Measurements from ENCODE around the gene GPC5. TPM values are rescaled to one million over a fixed set of nuclear protein-coding genes. Genes with fewer than 3 reads are reported as not detected.

The GPC5 gene
- total RNA-seq, 1 experiment from 2014 or later, result 0.07 TPM

DNA sequence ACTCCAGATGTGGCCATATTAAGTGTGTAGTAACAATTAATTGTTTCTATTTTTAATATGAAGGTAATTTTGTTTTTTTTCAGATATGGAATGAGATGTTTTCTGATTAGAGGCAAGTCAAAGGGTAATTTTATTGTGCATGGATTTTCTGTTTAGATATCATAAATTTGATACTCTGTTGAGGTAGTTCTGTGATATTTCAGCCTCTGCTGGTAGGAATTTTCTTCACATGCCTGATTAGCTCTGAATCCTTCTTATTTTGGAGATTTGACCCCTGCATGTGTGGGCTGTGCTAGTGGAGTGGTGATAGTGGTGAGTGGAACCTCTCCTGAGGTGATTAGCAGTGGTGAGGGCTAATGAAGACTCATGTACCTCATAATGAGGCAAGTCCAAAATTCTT, 301.4 kb downstream of the GPC5 start:
- no peak for DNase-seq (ENCODE audit: extremely low read depth, low read depth)

DNA sequence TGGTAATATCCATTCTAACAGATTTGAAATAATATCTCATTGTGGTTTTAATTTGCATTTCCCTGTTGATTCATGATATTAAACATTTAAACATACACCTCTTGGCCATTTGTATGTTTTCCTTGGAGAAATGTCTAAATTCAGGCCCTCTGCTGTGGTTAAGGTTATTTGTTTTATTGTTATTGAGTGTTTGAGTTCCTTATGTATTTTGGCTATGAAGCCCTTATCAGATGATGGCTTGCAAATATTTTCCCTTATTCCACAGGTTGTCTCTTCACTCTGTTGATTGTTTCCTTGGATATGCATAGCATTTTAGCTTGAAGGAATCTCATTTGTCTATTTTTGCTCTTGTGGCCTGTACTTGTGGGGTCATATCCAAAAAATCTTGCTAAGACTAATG, 303.6 kb downstream of the GPC5 start:
- DNase-seq (ENCODE audit: extremely low read depth, low read depth), result no peak

DNA sequence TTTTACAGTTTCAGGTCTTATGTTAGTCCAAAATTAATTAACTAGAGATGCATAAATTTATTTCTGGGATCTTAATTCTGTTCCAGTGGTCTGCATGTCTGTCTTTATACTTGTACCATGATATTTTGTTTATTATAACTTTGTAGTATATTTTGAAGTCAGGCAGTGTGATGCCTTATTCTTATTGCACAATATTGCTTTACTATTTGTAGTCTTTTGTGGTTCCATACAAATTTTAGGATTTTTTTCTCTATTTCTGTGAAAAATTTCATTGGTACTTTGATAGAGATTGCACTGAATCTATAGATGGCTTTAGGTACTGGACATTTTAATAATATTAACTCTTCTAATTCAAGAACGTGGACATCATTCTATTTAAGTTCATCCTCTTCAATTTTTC, 304.0 kb downstream of the GPC5 start:
- DNase-seq (ENCODE audit: extremely low read depth, low read depth), result no peak

DNA sequence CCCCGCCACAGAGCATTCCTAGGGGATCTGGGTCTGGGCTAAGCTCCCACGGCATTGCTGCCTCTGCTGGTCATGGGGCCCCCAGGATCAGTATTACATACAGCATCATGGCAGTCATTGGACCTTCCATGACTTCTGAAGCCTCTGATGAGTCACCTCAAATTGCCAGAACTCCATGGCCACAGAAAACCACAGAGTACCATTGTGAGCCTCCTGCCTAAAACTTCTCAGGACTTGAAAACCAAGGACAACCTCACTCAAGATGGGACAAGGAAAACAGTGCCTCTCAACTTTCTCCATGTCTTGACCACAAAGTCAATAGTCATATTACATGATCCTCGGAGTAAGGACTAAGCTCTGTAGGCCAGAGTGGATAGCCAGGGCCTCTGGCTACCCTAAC, 306.0 kb downstream of the GPC5 start:
- DNase-seq (ENCODE audit: extremely low read depth, low read depth), result no peak

DNA sequence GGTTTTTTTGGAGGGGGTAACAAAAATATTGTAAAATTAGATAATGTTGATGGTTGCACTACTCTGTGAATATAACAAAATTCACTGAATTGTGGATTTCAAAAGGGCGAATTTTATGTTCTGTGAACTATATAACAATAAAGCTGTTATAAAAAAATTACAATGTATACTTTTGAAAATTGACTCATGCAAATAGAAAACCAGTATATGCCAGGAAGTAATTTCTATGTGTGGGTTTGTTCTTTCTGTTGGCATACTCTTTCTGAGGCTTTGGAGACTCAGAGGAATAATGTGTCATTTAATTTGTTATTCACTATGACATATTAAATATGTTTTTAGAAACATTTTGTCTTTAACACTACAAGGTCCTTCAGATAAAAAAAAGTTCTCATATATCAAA, 310.1 kb downstream of the GPC5 start:
- no peak for DNase-seq (ENCODE audit: extremely low read depth, low read depth)

DNA sequence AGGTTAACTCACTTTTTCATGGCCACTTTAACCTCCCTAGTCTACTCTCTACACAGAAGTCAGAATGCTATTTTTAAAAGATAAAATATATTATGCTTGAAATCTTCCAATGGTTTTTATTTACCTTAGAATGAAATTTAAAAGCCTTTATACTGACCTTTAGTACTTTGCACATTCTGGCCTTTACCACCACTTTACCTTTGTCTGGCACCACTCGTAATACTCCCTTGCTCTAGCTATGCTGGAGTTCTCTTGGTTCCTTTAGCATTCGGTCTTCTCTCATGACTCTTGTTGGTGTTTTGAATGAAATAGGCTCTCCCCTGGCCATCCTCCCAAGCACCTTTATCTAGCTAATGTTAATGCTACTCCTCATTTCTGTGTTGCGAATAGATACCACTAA, 310.8 kb downstream of the GPC5 start:
- DNase-seq (ENCODE audit: extremely low read depth, low read depth), result no peak

DNA sequence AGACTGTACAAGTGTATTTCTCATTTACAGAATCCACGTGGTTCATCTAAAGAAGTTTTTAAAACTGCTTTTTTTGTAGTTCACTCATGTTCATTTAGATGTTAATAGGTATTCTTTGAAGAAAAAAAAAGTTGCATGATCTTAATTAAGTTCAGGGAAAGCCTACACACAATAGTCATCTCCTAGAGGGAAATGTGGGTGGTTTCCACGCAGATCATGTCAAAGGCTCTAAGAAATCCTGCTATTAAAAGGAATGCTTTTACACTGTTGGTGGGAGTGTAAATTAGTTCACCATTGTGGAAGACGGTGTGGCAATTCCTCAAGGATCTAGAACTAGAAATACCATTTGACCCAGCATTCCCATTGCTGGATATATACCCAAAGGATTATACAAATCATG, 312.3 kb downstream of the GPC5 start:
- no peak for DNase-seq (ENCODE audit: extremely low read depth, low read depth)

DNA sequence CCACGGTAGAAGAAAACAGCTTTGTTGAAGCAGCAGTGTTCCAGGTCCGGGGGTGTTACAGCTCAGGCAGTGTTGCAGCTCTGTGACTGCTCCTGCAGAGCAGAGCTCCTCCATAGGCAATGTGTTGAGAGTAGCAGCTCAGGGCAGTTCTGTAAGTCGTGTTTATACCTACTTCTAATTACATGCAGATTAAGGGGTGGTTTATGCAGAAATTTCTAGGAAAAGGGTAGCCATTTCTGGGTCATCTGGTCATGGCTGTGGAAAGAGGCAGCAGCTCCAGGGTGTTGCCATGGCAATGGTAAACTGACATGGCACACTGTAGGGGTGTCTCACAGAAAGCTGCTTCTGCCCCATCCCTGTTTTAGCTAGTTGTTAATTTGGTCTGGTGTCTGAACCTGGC, 316.4 kb downstream of the GPC5 start:
- DNase-seq (ENCODE audit: extremely low read depth, low read depth), result no peak

DNA sequence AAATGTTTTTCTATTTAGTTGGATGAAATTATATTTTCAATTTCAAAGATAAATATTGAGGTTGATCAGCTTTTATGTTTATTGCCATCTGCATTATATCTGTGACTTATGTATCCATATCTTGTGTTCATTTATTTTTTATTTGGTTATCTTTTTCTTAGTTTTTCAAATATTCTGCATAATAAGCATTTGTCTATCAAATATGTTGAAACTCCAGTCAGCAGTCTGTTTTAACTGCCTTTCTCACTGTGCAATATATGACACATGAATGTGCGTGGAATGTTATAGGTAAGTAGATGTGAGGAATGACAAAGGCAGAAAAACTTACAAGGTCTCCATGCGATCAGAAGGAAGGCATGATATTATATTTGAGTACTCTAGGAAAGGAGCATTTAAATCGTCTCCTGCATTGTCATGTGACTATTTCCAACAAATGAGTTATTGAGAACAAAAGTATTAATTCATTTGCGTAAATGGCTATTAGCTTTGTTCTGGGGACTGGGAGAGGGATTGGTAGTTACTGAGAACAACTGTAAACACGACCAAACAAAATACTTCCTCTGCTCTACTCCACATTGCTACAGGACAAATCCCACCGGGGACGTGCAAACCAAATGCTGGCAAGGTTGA, 318.1 kb downstream of the GPC5 start:
- no peak for DNase-seq (ENCODE audit: extremely low read depth, low read depth)

DNA sequence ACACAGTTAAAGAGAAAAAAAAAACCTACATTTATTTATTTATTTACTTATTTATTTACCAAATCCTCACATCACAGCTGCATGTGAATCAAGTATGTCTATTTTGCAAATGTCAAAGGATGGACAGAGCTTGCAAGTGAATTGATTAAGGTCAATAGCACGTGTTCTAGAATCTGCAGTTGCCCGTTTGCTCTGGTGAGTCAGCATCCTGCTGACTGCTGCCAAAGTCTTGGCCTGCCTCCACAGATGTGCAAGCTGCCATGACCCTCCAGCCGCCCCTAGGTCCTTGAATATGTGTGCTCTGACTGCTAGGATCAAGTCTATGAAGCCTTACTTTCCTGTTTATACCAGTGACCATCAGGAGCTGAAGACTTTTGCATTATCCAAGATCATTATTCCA, 320.6 kb downstream of the GPC5 start:
- DNase-seq (ENCODE audit: extremely low read depth, low read depth), result peak; percentile 12

DNA sequence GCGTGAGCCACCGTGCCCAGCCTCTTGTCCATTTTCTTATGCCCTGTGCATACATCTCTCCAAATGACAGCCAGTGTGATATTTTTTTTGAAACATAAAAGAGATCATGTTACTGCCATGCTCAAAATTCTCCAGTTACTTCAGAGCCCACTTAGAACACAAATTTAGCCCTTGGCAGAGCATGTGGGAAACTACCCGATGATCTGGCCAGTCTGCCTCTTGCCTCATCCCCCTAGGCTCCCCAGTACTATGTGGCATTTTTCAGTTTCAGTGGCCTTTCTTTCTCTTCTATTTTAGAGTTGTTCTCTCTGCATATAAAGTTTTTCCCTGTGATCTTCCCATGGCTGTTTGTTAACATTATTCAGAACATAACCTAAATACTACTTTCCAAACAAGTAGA, 323.0 kb downstream of the GPC5 start:
- DNase-seq (ENCODE audit: extremely low read depth, low read depth), result no peak

DNA sequence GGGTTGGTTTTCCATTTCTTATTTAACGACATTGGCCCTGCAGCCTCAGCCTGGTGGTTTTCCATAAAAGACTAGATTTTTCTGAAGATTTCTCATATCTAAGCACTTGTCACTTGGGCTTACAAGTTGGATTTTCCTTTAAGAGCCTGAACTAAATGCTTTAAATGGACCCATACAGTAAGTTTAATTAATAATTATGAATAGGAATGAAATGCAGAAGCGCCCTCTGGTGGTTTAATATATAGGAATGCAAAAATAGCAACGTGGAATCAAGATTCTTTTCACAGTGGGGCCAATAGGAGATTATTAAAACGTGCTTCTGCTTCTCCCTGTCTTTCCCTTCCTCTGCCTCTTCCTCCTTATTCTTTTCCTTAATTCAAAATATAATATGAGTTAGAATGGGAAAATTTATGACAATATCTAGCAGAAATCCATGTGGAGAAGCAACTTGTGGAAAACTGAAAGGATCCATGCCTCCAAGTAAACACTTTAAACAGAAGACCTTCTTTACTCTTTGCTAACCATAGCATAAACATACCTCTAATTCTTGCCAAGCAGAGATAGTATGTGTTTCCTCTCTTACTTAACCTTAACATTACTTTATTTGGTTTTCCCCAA, 324.0 kb downstream of the GPC5 start:
- peak; percentile 30 for DNase-seq (ENCODE audit: extremely low read depth, low read depth)

DNA sequence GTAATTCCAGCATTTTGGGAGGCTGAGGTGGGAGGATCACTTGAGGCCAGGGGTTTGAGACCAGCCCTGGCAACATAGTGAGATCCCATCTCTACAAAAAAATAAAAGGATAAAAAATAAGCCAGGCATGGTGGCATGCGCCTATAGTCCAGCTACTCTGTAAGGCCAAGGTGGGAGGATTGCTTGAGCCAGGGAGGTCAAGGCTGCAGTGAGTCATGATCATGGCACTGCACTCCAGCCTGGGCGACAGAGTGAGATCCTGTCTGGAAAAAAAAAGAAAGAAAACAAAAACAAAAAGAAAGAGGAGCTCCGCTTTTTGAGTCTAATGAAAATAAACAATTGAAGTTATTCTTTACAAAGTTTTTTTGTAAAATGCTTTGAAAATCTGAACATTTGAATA, 326.2 kb downstream of the GPC5 start:
- DNase-seq (ENCODE audit: extremely low read depth, low read depth), result no peak

DNA sequence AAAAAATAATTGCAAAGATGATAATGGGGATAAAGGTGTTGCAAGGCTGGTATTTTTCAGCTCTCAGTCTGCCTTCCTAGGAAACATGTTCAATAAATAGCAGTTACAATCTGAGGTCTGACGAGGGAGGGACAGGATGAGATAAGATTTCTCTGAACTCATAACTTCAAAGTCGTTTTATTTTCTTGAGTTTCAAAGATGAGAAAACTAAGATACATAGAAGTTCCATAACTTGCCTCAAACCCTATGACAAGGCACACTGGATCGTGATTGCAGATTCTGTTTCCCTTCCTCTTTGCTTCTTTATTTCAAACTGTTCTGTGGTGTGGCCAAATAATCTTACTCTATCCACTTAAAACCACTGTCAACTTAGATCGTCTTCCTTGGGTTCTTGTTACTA, 327.2 kb downstream of the GPC5 start:
- no peak for DNase-seq (ENCODE audit: extremely low read depth, low read depth)

DNA sequence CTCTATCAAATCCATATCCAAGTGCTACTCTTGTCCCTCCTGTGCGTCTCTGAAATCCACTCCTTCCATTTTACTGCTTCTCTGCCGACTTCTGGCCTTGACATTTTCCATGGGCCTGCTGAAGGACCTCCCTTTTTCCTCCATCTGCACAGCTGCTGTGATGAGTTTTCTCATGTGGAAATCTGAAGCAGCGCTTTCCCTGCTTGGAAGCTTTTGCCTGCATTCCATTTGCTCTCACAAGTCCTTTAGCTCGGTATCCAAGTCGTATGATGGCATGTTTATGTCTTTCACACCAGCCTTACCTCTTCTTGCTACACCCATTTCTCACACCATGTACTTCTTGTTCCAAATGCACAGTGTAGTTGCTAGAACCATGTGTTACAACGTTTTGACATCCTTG, 328.2 kb downstream of the GPC5 start:
- no peak for DNase-seq (ENCODE audit: extremely low read depth, low read depth)

DNA sequence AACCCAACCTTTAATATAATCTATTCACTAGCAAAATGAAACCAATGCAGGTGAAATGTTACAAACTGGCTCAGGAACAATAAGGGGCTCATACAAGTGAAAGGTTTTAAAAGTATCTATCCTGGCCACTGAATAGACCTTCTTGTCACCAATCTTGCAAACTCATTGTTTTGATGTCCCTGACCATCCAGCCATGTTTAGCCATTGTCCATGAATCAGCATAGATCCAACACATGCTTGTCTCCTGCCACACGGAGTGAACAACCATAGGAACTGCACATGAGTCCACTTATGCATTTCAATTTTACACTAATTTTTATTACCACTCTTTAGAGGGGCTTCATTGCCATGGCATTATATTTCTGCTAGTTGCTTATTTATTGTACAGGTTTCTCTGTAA, 331.4 kb downstream of the GPC5 start:
- no peak for DNase-seq (ENCODE audit: extremely low read depth, low read depth)

DNA sequence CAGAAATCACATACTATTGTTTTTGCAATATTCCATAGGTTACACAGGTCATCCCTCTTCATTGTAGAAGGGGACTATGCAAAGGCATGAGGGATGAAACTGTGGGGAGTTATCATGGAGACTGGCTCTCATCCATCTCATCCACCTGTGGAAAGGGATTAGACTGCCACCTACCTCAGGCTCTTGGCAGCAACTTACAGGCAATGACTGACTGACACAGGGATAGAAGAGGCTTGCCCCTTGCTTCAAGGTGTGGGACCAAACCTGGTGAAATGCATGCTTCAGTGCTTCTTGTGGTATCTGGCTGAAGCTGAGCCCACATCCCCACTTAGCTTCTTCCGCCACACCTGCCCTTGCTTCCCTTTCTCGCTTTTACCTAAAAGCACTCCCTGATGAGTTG, 341.3 kb downstream of the GPC5 start:
- DNase-seq (ENCODE audit: extremely low read depth, low read depth), result no peak

DNA sequence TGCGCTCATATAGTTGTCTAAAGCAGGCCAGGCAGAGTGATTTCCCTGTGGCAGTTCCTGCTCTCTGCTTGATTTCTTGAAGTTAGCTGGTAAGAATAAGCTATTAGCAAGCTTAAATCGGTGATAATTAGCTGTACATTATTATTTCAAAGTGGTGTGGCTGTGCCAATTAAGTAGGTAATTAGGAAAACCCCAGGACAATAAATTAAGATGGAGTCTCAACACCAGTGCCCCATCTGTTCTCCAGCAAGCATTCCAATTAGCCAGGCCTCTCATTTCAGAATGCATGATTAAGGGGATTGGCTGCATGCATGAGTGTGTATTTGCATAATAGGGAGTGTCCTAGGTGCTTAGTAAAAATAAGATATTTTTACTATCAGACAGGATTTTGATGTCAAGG, 342.3 kb downstream of the GPC5 start:
- DNase-seq (ENCODE audit: extremely low read depth, low read depth), result no peak

DNA sequence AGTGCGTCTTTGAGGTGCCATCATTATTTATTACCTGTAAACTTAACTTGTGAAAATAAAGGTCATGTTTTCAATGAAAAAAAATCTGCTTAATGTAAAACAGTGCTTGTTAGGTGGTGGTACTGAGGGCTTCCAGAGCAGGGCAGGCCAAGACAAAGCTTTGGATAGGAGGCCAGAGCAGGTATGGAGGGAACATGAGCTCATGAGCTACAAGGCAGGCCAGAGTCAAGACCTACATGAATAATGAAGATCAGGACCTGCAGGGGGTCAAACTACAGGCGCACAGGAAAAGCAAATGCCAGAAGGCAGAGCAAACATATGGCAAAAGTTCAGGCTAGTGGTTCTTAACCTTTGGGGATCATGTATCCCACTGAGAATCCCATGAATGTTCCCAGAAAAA, 343.5 kb downstream of the GPC5 start:
- no peak for DNase-seq (ENCODE audit: extremely low read depth, low read depth)

DNA sequence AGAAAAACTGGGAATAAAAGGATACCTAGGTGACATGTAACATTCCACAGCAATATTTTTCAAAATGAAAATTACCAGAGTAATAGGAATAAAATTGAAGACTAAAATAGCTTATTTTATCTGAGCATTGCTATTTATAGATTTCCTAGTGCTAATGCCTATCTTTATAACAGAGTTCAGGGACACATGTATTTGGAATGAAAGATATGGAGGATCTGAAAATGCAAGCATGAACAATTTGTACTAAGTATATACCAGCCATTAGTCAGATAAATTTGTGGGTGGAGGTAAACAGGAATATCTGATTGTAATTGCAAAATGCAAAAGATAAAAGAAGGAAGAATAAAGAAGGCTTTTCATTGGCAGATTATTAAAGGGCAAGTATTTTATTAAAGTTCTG, 345.9 kb downstream of the GPC5 start:
- no peak for DNase-seq (ENCODE audit: extremely low read depth, low read depth)

DNA sequence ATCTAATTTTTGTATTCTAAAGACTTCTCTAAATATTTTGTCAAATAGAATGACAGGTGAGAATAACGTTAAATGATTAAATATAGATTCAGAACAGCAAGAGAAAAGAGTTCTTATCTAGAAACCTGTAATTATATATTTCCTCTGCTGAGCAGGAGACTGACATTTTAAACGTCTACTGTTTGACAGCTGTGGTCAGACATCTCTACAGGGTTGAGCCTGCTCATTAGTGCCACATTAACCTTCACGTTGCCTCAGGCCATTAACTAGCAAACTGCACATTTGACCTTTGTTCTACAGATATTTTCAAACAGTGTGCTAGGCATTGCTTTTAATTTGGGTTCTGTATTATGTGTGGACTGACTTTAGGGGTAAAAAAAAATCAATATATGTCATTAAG, 347.5 kb downstream of the GPC5 start:
- no peak for DNase-seq (ENCODE audit: extremely low read depth, low read depth)

DNA sequence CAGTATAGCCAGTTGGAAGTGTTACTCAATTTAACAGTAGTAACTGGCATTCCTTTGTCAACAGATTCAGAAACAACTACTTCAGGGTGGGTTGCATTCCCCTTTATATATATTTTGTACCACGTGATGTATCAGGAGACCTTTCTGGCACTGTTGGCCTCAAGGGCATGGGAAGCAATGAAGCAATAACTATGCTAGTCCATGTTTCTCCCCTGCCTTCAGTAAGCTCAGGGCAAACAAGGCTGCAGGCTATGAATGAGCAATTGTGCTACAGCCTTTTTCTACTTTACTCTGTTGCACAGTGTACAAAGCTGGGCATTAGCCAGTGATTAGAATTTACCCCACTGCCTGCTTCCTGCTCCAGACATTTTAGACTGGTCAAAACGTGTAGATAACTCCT, 348.8 kb downstream of the GPC5 start:
- no peak for DNase-seq (ENCODE audit: extremely low read depth, low read depth)
